ENCODE results near the gene COMMD3.

- peak in 1 of 4 experiments; percentile 29 for TF ChIP-seq CTCF (IDR thresholded peaks at IDR 0.05)
- TF ChIP-seq EP300 (IDR thresholded peaks at IDR 0.05): no peak
- peak; percentile 49 for TF ChIP-seq POLR2AphosphoS5 (IDR thresholded peaks at IDR 0.05)
Measured at GRCh38 chr10:22340329-22341189, 24.4 kb downstream of the COMMD3 start.

Measured in gastroesophageal sphincter (tissue), 3 donors.